Keratinocyte (primary cell): ENCODE measurements around the gene WDFY2. TPM values are rescaled to one million over a fixed set of nuclear protein-coding genes. Genes with fewer than 3 reads are reported as not detected.

ENCODE experiments used
- DNase-seq: peaks from one replicate; pipeline ENCODE4 v3.0.0-alpha.2; 2011; ENCODE audit warnings: low read depth, missing footprints, low spot score
- FAIRE-seq: peaks from 2 replicates; lab custom pipeline; 2011; peaks lifted over from hg19 to GRCh38; lab: Jason Lieb, UNC
- H2AFZ ChIP-seq: 2 replicates; pipeline ENCODE4 v1.6.0; 2012; ENCODE audit warnings: low read length, control low read depth, inconsistent platforms; ENCODE audit not compliant: control insufficient read depth
- H3K27ac ChIP-seq: 2 replicates; pipeline ENCODE4 v1.5.1; 2011; ENCODE audit warnings: low read length; ENCODE audit not compliant: control insufficient read depth, insufficient read depth
- H3K27me3 ChIP-seq: 3 replicates; pipeline ENCODE4 v1.6.0; 2011; ENCODE audit warnings: low read length; ENCODE audit not compliant: control insufficient read depth, insufficient read depth; ENCODE audit errors: extremely low read depth
- H3K36me3 ChIP-seq, 2 experiments: 2 replicates in 1 of 2; 3 replicates in 1 of 2; pipeline ENCODE4 v1.5.1; 2011; ENCODE audit warnings: low read length in 2 of 2, mild to moderate bottlenecking in 1 of 2; ENCODE audit not compliant: control insufficient read depth in 2 of 2, insufficient read depth in 2 of 2; ENCODE audit errors: extremely low read depth in 1 of 2
- H3K4me1 ChIP-seq: 3 replicates; pipeline ENCODE4 v1.5.1; 2011; ENCODE audit warnings: low read length; ENCODE audit not compliant: control insufficient read depth, insufficient read depth; ENCODE audit errors: extremely low read depth
- H3K4me2 ChIP-seq: 3 replicates; pipeline ENCODE4 v1.6.0; 2011; ENCODE audit warnings: low read depth, low read length; ENCODE audit not compliant: control insufficient read depth, insufficient read depth; ENCODE audit errors: extremely low read depth
- H3K4me3 ChIP-seq, 3 experiments: fragments of 200-600 bp in 1 of 3; sonication (generic) in 1 of 3; 2 replicates in 2 of 3; 3 replicates in 1 of 3; pipeline ENCODE4 v1.5.1; 2011 to 2016; ENCODE audit warnings: low read length in 3 of 3, mild to moderate bottlenecking in 3 of 3, control low read depth in 2 of 3, inconsistent platforms in 1 of 3, low read depth in 1 of 3, mixed read lengths in 1 of 3, mixed run types in 1 of 3, moderate library complexity in 1 of 3; ENCODE audit not compliant: control insufficient read depth in 2 of 3, insufficient read depth in 2 of 3; ENCODE audit errors: extremely low read depth in 1 of 3
- H3K79me2 ChIP-seq: 2 replicates; pipeline ENCODE4 v1.6.0; 2012; ENCODE audit warnings: low read length; ENCODE audit not compliant: control insufficient read depth, insufficient read depth
- H3K9ac ChIP-seq: 3 replicates; pipeline ENCODE4 v1.6.0; 2011; ENCODE audit warnings: low read length; ENCODE audit not compliant: control insufficient read depth, insufficient read depth; ENCODE audit errors: extremely low read depth
- H3K9me1 ChIP-seq: 3 replicates; pipeline ENCODE4 v1.6.0; 2011; ENCODE audit warnings: low read length; ENCODE audit not compliant: control insufficient read depth, insufficient read depth; ENCODE audit errors: extremely low read depth
- H3K9me3 ChIP-seq: 2 replicates; pipeline ENCODE4 v1.5.1; 2012; ENCODE audit warnings: low read depth, low read length; ENCODE audit not compliant: control insufficient read depth
- H4K20me1 ChIP-seq: 3 replicates; pipeline ENCODE4 v1.6.0; 2011; ENCODE audit warnings: low read length; ENCODE audit not compliant: control insufficient read depth, insufficient read depth; ENCODE audit errors: extremely low read depth
- EZH2 ChIP-seq: IDR thresholded peaks from one replicate; pipeline ENCODE4 v1.6.1; 2012; ENCODE audit warnings: inconsistent platforms, mild to moderate bottlenecking, low read length, moderate library complexity
- dilution Hi-C: fragments of 300-500 bp; cut with MboI; formaldehyde crosslinking; loops from one replicate; pipeline ENCODE4 v1.7.0; 2020; ENCODE audit warnings: low sequenced_read_pairs; ENCODE audit not compliant: extremely low pct_ligation_motif_present
- polyA plus RNA-seq, 5 experiments: library from polyadenylated mRNA; depleted of rRNA in 3 of 5; stranded (reverse) in 3 of 5; stranded (forward) in 1 of 5; unstranded in 1 of 5; fragments of >200 nt; gene quantifications; 1 replicate in 1 of 5; 2 replicates in 3 of 5; 3 replicates in 1 of 5; pipeline versions ENCODE4 v1.2.1 to v1.2.3, GENCODE V29; 2011 to 2012; ENCODE audit warnings: missing spikeins in 2 of 5, low read depth in 1 of 5, low replicate concordance in 1 of 5
- TF ChIP-seq, protein P1 (sequence below), 3 experiments: IDR thresholded peaks in 1 of 3; conservative IDR thresholded peaks in 1 of 3; optimal IDR thresholded peaks in 1 of 3; 2 replicates in 2 of 3; 3 replicates in 1 of 3; pipeline versions ENCODE3 to v1.5.1; 2011; ENCODE audit warnings: low read length in 3 of 3, mild to moderate bottlenecking in 3 of 3, moderate library complexity in 2 of 3, control low read depth in 1 of 3, inconsistent platforms in 1 of 3; ENCODE audit not compliant: insufficient read depth in 2 of 3; ENCODE audit errors: extremely low read depth in 1 of 3

The WDFY2 gene
- polyA plus RNA-seq, 1 donor (not counting 4 experiments of a cell fraction or from before 2014, with no cell fraction given), result 18.6 TPM

DNA sequence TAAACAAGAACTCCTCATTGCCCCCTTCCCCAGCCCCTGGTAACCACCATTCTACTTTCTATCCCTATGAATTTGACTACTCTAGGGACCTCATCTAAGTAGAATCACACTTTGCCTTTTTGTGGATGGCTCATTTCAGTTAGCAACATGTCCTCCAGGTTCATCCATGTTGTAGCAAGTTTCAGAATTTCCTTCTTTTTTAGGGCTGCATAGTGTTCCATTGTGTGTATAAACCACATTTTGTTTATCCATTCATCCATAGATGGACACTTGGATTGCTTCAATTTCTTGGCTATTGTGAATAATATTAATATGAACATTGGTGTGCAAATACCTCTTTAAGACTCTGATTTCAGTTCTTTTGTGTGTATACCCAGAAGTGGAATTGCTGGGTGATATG is 224.5 kb downstream of the WDFY2 start:
- TF ChIP-seq, protein P1, sequence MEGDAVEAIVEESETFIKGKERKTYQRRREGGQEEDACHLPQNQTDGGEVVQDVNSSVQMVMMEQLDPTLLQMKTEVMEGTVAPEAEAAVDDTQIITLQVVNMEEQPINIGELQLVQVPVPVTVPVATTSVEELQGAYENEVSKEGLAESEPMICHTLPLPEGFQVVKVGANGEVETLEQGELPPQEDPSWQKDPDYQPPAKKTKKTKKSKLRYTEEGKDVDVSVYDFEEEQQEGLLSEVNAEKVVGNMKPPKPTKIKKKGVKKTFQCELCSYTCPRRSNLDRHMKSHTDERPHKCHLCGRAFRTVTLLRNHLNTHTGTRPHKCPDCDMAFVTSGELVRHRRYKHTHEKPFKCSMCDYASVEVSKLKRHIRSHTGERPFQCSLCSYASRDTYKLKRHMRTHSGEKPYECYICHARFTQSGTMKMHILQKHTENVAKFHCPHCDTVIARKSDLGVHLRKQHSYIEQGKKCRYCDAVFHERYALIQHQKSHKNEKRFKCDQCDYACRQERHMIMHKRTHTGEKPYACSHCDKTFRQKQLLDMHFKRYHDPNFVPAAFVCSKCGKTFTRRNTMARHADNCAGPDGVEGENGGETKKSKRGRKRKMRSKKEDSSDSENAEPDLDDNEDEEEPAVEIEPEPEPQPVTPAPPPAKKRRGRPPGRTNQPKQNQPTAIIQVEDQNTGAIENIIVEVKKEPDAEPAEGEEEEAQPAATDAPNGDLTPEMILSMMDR (optimal IDR thresholded peaks at IDR 0.05 in 1 of 3, IDR thresholded peaks at IDR 0.05 in 1 of 3, conservative IDR thresholded peaks at IDR 0.05 in 1 of 3; ENCODE audit: extremely low read depth in 1 of 3, insufficient read depth in 2 of 3, low read length in 3 of 3), result no peak
- no peak for TF ChIP-seq EZH2

DNA sequence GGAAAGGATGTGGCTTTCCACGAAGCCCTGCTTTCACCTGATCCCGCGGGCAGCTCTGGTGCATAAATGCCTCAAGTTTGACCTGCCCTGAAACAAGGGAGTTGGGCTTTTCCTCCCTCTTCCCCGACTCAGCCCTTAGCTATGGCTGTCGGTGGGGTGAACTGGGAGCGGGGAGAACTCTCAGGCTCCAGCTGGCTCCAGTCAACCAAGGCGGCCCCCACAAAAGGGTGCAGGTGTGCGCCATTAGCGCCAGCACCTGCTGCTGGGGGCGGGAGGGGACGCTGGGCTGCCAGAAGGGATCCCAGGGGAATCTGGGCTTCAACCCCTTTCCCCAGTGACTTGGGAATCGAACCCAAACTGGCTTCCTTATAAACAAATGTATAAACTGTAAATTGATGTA is 226.8 kb downstream of the WDFY2 start:
- H3K9me1 ChIP-seq, result no peaks in the 10 kb centered on the region
- H3K27me3 ChIP-seq, result peaks cover 5% of the 10 kb centered on the region
- dilution Hi-C loops, result no loop called here
- no peak overlapping the region for H3K4me2 ChIP-seq
- no peak for DNase-seq
- no peak for TF ChIP-seq EZH2
- TF ChIP-seq, protein P1 (optimal IDR thresholded peaks at IDR 0.05 in 1 of 3, IDR thresholded peaks at IDR 0.05 in 1 of 3, conservative IDR thresholded peaks at IDR 0.05 in 1 of 3; ENCODE audit: extremely low read depth in 1 of 3, insufficient read depth in 2 of 3, low read length in 3 of 3), result no peak
- no peak overlapping the region for H3K9ac ChIP-seq
- H3K27ac ChIP-seq, result no peak overlapping the region
- peaks cover 12% of the 10 kb centered on the region for H3K4me1 ChIP-seq
- no peak overlapping the region for H2AFZ ChIP-seq
- no peak overlapping the region for H3K4me3 ChIP-seq
- no peak for FAIRE-seq
- no peaks in the 10 kb centered on the region for H4K20me1 ChIP-seq
- no peaks in the 10 kb centered on the region for H3K36me3 ChIP-seq
- no peaks in the 10 kb centered on the region for H3K79me2 ChIP-seq
- H3K9me3 ChIP-seq, result no peaks in the 10 kb centered on the region

More for the DNA sequence above, 224.5 kb downstream of the WDFY2 start:
- no peaks in the 10 kb centered on the region for H3K9me1 ChIP-seq
- no peak overlapping the region for H3K4me2 ChIP-seq
- dilution Hi-C loops, result no loop called here
- H3K9me3 ChIP-seq, result no peaks in the 10 kb centered on the region
- H3K27ac ChIP-seq, result no peak overlapping the region
- H3K4me1 ChIP-seq, result peaks cover 5% of the 10 kb centered on the region
- no peak overlapping the region for H3K9ac ChIP-seq
- H4K20me1 ChIP-seq, result no peaks in the 10 kb centered on the region
- H3K79me2 ChIP-seq, result no peaks in the 10 kb centered on the region
- H2AFZ ChIP-seq, result no peak overlapping the region
- H3K4me3 ChIP-seq, result no peak overlapping the region
- H3K27me3 ChIP-seq, result no peaks in the 10 kb centered on the region
- H3K36me3 ChIP-seq, result no peaks in the 10 kb centered on the region
- no peak for FAIRE-seq
- DNase-seq, result no peak
